PC-3 (cell line): ENCODE results near the gene ADGRL3. TPM values are rescaled to one million over a fixed set of nuclear protein-coding genes. Genes with fewer than 3 reads are reported as not detected.

Source experiments
- ATAC-seq: fragments of 200-7000 bp; cut with Tn5 transposase; 2 replicates; pipeline ENCODE4 v1.9.1; 2020; ENCODE audit warnings: mild to moderate bottlenecking, moderate library complexity
- BruUV-seq: library from RNA; stranded (reverse); fragments of 400-500 nt; replicated peaks from 2 replicates; lab custom pipeline; 2021; lab: Mats Ljungman, UMichigan
- CTCF ChIA-PET: fragments of 300-600 bp; sonication (Branson Sonifier 250); formaldehyde crosslinking; loops from one replicate; lab custom pipeline; 2022; ENCODE audit warnings: antibody characterized with exemption; lab: Charles Lee
- POLR2A ChIA-PET: fragments of 300-600 bp; sonication (Branson Sonifier 250); formaldehyde crosslinking; loops from one replicate; lab custom pipeline; 2022; ENCODE audit warnings: antibody characterized with exemption; ENCODE audit not compliant: unreplicated experiment; lab: Charles Lee
- DNase-seq: peaks from one replicate; pipeline ENCODE4 v3.0.0-alpha.2; 2015
- H2AFZ ChIP-seq: fragments of 300-600 bp; sonication (generic); 2 replicates; pipeline ENCODE4 v1.6.0; 2016; ENCODE audit warnings: antibody characterized with exemption, low read length
- H3F3A ChIP-seq: fragments of 300-600 bp; sonication (generic); one replicate; pipeline ENCODE4 v1.6.0; 2017; ENCODE audit warnings: antibody characterized with exemption, low read length, control low read depth, mild to moderate bottlenecking; ENCODE audit not compliant: unreplicated experiment
- H3K27ac ChIP-seq: fragments of 300-600 bp; sonication (generic); 2 replicates; pipeline ENCODE4 v1.5.1; 2016; ENCODE audit warnings: mild to moderate bottlenecking, low read length
- H3K27me3 ChIP-seq: fragments of 300-600 bp; sonication (generic); 2 replicates; pipeline ENCODE4 v1.6.1; 2016; ENCODE audit warnings: low read length, mixed read lengths
- H3K36me3 ChIP-seq: fragments of 300-600 bp; sonication (generic); 2 replicates; pipeline ENCODE4 v1.6.1; 2016; ENCODE audit warnings: low read depth, mixed run types, low read length, mixed read lengths
- H3K4me1 ChIP-seq: fragments of 300-600 bp; sonication (generic); 2 replicates; pipeline ENCODE4 v1.5.1; 2016; ENCODE audit warnings: low read length; ENCODE audit not compliant: insufficient read depth
- H3K4me2 ChIP-seq: fragments of 300-600 bp; sonication (generic); 2 replicates; pipeline ENCODE4 v1.6.0; 2016; ENCODE audit warnings: low read length
- H3K4me3 ChIP-seq: fragments of 300-600 bp; sonication (generic); 2 replicates; pipeline ENCODE4 v1.5.1; 2016; ENCODE audit warnings: mild to moderate bottlenecking, low read length, mixed read lengths
- H3K79me2 ChIP-seq: fragments of 300-600 bp; sonication (generic); 2 replicates; pipeline ENCODE4 v1.6.1; 2017; ENCODE audit warnings: low read length, mixed read lengths
- H3K9ac ChIP-seq: fragments of 300-600 bp; sonication (generic); 2 replicates; pipeline ENCODE4 v1.6.0; 2016; ENCODE audit warnings: mild to moderate bottlenecking, low read length
- H3K9me2 ChIP-seq: fragments of 300-600 bp; sonication (generic); replicated peaks from 2 replicates; pipeline ENCODE4 v1.6.1; 2016; ENCODE audit warnings: mixed run types, low read length, mixed read lengths
- H3K9me3 ChIP-seq: fragments of 300-600 bp; sonication (generic); 2 replicates; pipeline ENCODE4 v1.6.1; 2016; ENCODE audit warnings: low read length, mixed read lengths
- H4K20me1 ChIP-seq: fragments of 300-600 bp; sonication (generic); 2 replicates; pipeline ENCODE4 v1.6.1; 2016; ENCODE audit warnings: low read length, mixed read lengths
- CTCF ChIP-seq: fragments of 300-600 bp; sonication (generic); conservative IDR thresholded peaks from 2 replicates; pipeline ENCODE4 v1.5.1; 2017; ENCODE audit warnings: antibody characterized with exemption, low read depth, mild to moderate bottlenecking, low read length
- EZH2 ChIP-seq: fragments of 300-600 bp; sonication (generic); IDR thresholded peaks from one replicate; pipeline ENCODE4 v1.6.1; 2017; ENCODE audit warnings: antibody characterized with exemption, mild to moderate bottlenecking, low read length; ENCODE audit not compliant: unreplicated experiment
- EZH2phosphoT487 ChIP-seq: fragments of 300-600 bp; sonication (generic); IDR thresholded peaks from 2 replicates; pipeline ENCODE4 v1.6.1; 2018; ENCODE audit warnings: mild to moderate bottlenecking, antibody characterized with exemption, low read length, borderline replicate concordance
- intact Hi-C: fragments of 100-400 bp; cut with micrococcal nuclease; formaldehyde crosslinking; loops from 2 replicates; pipeline ENCODE4 v1.9.0; 2023
- total RNA-seq: library from RNA; depleted of rRNA; stranded (reverse); fragments of >200 nt; gene quantifications from 2 replicates; pipeline ENCODE4 v1.2.3, GENCODE V29; 2014

The ADGRL3 gene
- total RNA-seq, 1 experiment from 2014 or later = 0.66 TPM

- H3K9me3 ChIP-seq = no peaks in the 10 kb centered on the region
- no peak overlapping the region for H3K9ac ChIP-seq
- ChIA-PET POLR2A (no interaction called here), CTCF (no interaction called here)
- ATAC-seq = peak; percentile 100
- BruUV-seq = no TSS peak
- H3K79me2 ChIP-seq = no peaks in the 10 kb centered on the region
- H3F3A ChIP-seq = no peaks in the 10 kb centered on the region
- DNase-seq = peak; percentile 83
- no peaks in the 10 kb centered on the region for H3K27me3 ChIP-seq
- H3K4me3 ChIP-seq = no peak overlapping the region
- H3K4me1 ChIP-seq = peaks cover 15% of the 10 kb centered on the region
- TF ChIP-seq EZH2phosphoT487 = no peak
- TF ChIP-seq EZH2 = no peak
- no peak for TF ChIP-seq CTCF
- no peak overlapping the region for H3K27ac ChIP-seq
- H3K4me2 ChIP-seq = peak overlapping the region; percentile 36; the same call in 1 of the 2 replicates
- H3K9me2 ChIP-seq = no peaks in the 10 kb centered on the region
- H3K36me3 ChIP-seq = no peaks in the 10 kb centered on the region
- no peaks in the 10 kb centered on the region for H4K20me1 ChIP-seq
- intact Hi-C loops = no loop called here
- peak overlapping the region; percentile 32; the same call in 1 of the 2 replicates for H2AFZ ChIP-seq
Measured at GRCh38 chr4:61772126-61772525, 572.0 kb downstream of the ADGRL3 start.

- intact Hi-C loops = no loop called here
- no peak overlapping the region for H2AFZ ChIP-seq
- no peaks in the 10 kb centered on the region for H3K36me3 ChIP-seq
- H3K9me3 ChIP-seq = no peaks in the 10 kb centered on the region
- DNase-seq (no peak), ATAC-seq (no peak)
- H3K9me2 ChIP-seq = no peaks in the 10 kb centered on the region
- H3K4me1 ChIP-seq = peaks cover 15% of the 10 kb centered on the region
- no peaks in the 10 kb centered on the region for H3F3A ChIP-seq
- POLR2A ChIA-PET = no interaction called here
- no peaks in the 10 kb centered on the region for H3K79me2 ChIP-seq
- no peak overlapping the region for H3K27ac ChIP-seq
- H3K4me2 ChIP-seq = no peak overlapping the region
- H3K9ac ChIP-seq = no peak overlapping the region
- no peaks in the 10 kb centered on the region for H4K20me1 ChIP-seq
- TF ChIP-seq EZH2phosphoT487 = no peak
- no peak for TF ChIP-seq EZH2
- TF ChIP-seq CTCF = no peak
- CTCF ChIA-PET = no interaction called here
- H3K4me3 ChIP-seq = no peak overlapping the region
- no peaks in the 10 kb centered on the region for H3K27me3 ChIP-seq
- no TSS peak for BruUV-seq
Measured at GRCh38 chr4:61773655-61774245, 573.6 kb downstream of the ADGRL3 start.

GRCh38 chr4:61782133-61782532, 582.0 kb downstream of the ADGRL3 start:
- Histone ChIP-seq H3K9me3 (no peaks in the 10 kb centered on the region), H3K27ac (no peak overlapping the region), H3K4me2 (no peak overlapping the region), H3K27me3 (no peaks in the 10 kb centered on the region), H3K9ac (no peak overlapping the region), H3K79me2 (no peaks in the 10 kb centered on the region), H3K9me2 (no peaks in the 10 kb centered on the region), H3K4me1 (peaks cover 8% of the 10 kb centered on the region; the same call in 1 of the 2 replicates), H3F3A (no peaks in the 10 kb centered on the region), H3K36me3 (no peaks in the 10 kb centered on the region), H4K20me1 (no peaks in the 10 kb centered on the region), H3K4me3 (no peak overlapping the region), H2AFZ (no peak overlapping the region)
- intact Hi-C loops = loop anchor here (5.0 kb wide), 1 partner anchor 140 kb away; no protein-coding TSS in a partner anchor
- no TSS peak for BruUV-seq
- no peak for DNase-seq
- peak; percentile 60; the same call in 1 of the 2 replicates for ATAC-seq
- POLR2A ChIA-PET = no interaction called here
- TF ChIP-seq CTCF = no peak
- no peak for TF ChIP-seq EZH2
- TF ChIP-seq EZH2phosphoT487 = no peak
- CTCF ChIA-PET = interaction anchor here (1.4 kb wide), 1 partner anchor 40 kb away, joined by 6 read pairs; no protein-coding TSS in a partner anchor
